A549 (cell line): ENCODE results near the gene IGF2R.

Experiments
- CHD2 ChIP-seq: fragments of 150-350 bp; IDR thresholded peaks from 2 replicates; pipeline ENCODE4 v1.6.1; 2014; ENCODE audit warnings: low read length; ENCODE audit not compliant: partially characterized antibody
- CTCF ChIP-seq: fragments of >200 bp; sonication (Bioruptor Twin); formaldehyde crosslinking; IDR thresholded peaks from 3 replicates; pipeline ENCODE4 v1.5.1; 2016
- EHF ChIP-seq: fragments of 250-450 bp; sonication (Bioruptor Pico); IDR thresholded peaks from 2 replicates; pipeline ENCODE4 v1.5.0; 2020; ENCODE audit warnings: mild to moderate bottlenecking
- EHMT2 ChIP-seq: fragments of 200-600 bp; sonication (generic); IDR thresholded peaks from 2 replicates; pipeline ENCODE4 v1.6.1; 2016; ENCODE audit warnings: antibody characterized with exemption, low read depth, mild to moderate bottlenecking, moderate library complexity
- HDAC2 ChIP-seq: fragments of 200-600 bp; sonication (generic); IDR thresholded peaks from 2 replicates; pipeline ENCODE4 v1.6.1; 2016
- KDM1A ChIP-seq: fragments of 200-600 bp; sonication (generic); IDR thresholded peaks from 2 replicates; pipeline ENCODE4 v1.6.1; 2016; ENCODE audit warnings: low read depth, mild to moderate bottlenecking
- MAZ ChIP-seq: fragments of 150-350 bp; IDR thresholded peaks from 2 replicates; pipeline ENCODE4 v1.6.1; 2014; ENCODE audit warnings: antibody characterized with exemption, low read depth, low read length, borderline replicate concordance
- POLR2A ChIP-seq: IDR thresholded peaks from 2 replicates; pipeline ENCODE4 v1.6.1; 2012; ENCODE audit warnings: mild to moderate bottlenecking, low read length
- RFX5 ChIP-seq: fragments of 450-650 bp; IDR thresholded peaks from 2 replicates; pipeline ENCODE4 v1.7.1; 2014; ENCODE audit warnings: antibody characterized with exemption, mild to moderate bottlenecking, moderate library complexity
- SMC3 ChIP-seq: fragments of >200 bp; sonication (Bioruptor Twin); formaldehyde crosslinking; IDR thresholded peaks from 3 replicates; pipeline ENCODE4 v1.6.1; 2018; ENCODE audit warnings: inconsistent platforms
- TF ChIP-seq, protein P1 (sequence below): fragments of 200-600 bp; sonication (generic); IDR thresholded peaks from 2 replicates; pipeline ENCODE4 v1.6.1; 2016; ENCODE audit warnings: antibody characterized with exemption, mild to moderate bottlenecking, moderate library complexity

- TF ChIP-seq CTCF (no peak), CHD2 (no peak), RFX5 (no peak), POLR2A (no peak), KDM1A (no peak), SMC3 (no peak), MAZ (no peak), EHMT2 (no peak), EHF (CRISPR knock-in tag) (no peak), HDAC2 (no peak)
- TF ChIP-seq, protein P1, sequence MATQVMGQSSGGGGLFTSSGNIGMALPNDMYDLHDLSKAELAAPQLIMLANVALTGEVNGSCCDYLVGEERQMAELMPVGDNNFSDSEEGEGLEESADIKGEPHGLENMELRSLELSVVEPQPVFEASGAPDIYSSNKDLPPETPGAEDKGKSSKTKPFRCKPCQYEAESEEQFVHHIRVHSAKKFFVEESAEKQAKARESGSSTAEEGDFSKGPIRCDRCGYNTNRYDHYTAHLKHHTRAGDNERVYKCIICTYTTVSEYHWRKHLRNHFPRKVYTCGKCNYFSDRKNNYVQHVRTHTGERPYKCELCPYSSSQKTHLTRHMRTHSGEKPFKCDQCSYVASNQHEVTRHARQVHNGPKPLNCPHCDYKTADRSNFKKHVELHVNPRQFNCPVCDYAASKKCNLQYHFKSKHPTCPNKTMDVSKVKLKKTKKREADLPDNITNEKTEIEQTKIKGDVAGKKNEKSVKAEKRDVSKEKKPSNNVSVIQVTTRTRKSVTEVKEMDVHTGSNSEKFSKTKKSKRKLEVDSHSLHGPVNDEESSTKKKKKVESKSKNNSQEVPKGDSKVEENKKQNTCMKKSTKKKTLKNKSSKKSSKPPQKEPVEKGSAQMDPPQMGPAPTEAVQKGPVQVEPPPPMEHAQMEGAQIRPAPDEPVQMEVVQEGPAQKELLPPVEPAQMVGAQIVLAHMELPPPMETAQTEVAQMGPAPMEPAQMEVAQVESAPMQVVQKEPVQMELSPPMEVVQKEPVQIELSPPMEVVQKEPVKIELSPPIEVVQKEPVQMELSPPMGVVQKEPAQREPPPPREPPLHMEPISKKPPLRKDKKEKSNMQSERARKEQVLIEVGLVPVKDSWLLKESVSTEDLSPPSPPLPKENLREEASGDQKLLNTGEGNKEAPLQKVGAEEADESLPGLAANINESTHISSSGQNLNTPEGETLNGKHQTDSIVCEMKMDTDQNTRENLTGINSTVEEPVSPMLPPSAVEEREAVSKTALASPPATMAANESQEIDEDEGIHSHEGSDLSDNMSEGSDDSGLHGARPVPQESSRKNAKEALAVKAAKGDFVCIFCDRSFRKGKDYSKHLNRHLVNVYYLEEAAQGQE = no peak
These were observed 17.1 kb upstream of the IGF2R start for GRCh38 chr6:159951772-159952171.
